Neural cell (in vitro differentiated cells): ENCODE results near the gene C10orf90. TPM values are rescaled to one million over a fixed set of nuclear protein-coding genes. Genes with fewer than 3 reads are reported as not detected.

Experiments used
- H2AFZ ChIP-seq: fragments of 200-600, 300-800 bp; sonication (generic), shearing (Covaris generic); 2 replicates; pipeline ENCODE4 v1.6.0; 2014; ENCODE audit warnings: low read depth, mild to moderate bottlenecking, antibody characterized with exemption, low read length, moderate library complexity
- H3F3A ChIP-seq: fragments of 200-600 bp; shearing (Covaris generic); 2 replicates; pipeline ENCODE4 v1.6.1; 2016; ENCODE audit warnings: mild to moderate bottlenecking, moderate library complexity, mixed read lengths, antibody characterized with exemption, low read length; ENCODE audit not compliant: insufficient read depth, poor library complexity, severe bottlenecking
- H3K27ac ChIP-seq: fragments of 200-600, 300-800 bp; sonication (generic), shearing (Covaris generic); 2 replicates; pipeline ENCODE4 v1.5.1; 2014; ENCODE audit warnings: mild to moderate bottlenecking, low read length, moderate library complexity
- H3K27me3 ChIP-seq: fragments of 300-800, 200-600 bp; sonication (generic), shearing (Covaris generic); 2 replicates; pipeline ENCODE4 v1.6.0; 2014; ENCODE audit warnings: mild to moderate bottlenecking, low read depth, low read length, moderate library complexity; ENCODE audit not compliant: insufficient read depth
- H3K36me3 ChIP-seq: fragments of 300-800, 200-600 bp; sonication (generic), shearing (Covaris generic); 2 replicates; pipeline ENCODE4 v1.5.1; 2014; ENCODE audit warnings: mild to moderate bottlenecking, antibody characterized with exemption, low read length, moderate library complexity; ENCODE audit not compliant: insufficient read depth
- H3K4me2 ChIP-seq: fragments of 300-800, 200-600 bp; sonication (generic), shearing (Covaris generic); 2 replicates; pipeline ENCODE4 v1.6.0; 2014; ENCODE audit warnings: mild to moderate bottlenecking, low read length
- H3K4me3 ChIP-seq: fragments of 300-800, 200-600 bp; sonication (generic), shearing (Covaris generic); 2 replicates; pipeline ENCODE4 v1.5.1; 2014; ENCODE audit warnings: mild to moderate bottlenecking, low read length, moderate library complexity
- H3K79me2 ChIP-seq: fragments of 200-600 bp; shearing (Covaris generic); replicated peaks from 2 replicates; pipeline ENCODE4 v1.6.0; 2014; ENCODE audit warnings: mild to moderate bottlenecking, low read length, moderate library complexity; ENCODE audit not compliant: insufficient read depth
- H3K9ac ChIP-seq: fragments of 300-800, 200-600 bp; sonication (generic), shearing (Covaris generic); 2 replicates; pipeline ENCODE4 v1.6.1; 2016; ENCODE audit warnings: mild to moderate bottlenecking, low read length, mixed read lengths
- H3K9me2 ChIP-seq: fragments of 200-600 bp; shearing (Covaris generic); 2 replicates; pipeline ENCODE4 v1.6.1; 2016; ENCODE audit warnings: mild to moderate bottlenecking, low read length, mixed read lengths; ENCODE audit not compliant: insufficient read depth
- H3K9me3 ChIP-seq: fragments of 200-600, 300-800 bp; sonication (generic), shearing (Covaris generic); 2 replicates; pipeline ENCODE4 v1.6.1; 2016; ENCODE audit warnings: mild to moderate bottlenecking, mixed run types, low read length, moderate library complexity, mixed read lengths
- H4K20me1 ChIP-seq: fragments of 200-600 bp; shearing (Covaris generic); 2 replicates; pipeline ENCODE4 v1.6.1; 2016; ENCODE audit warnings: mild to moderate bottlenecking, mixed run types; ENCODE audit not compliant: insufficient read depth
- EP300 ChIP-seq: fragments of 450-650 bp; conservative IDR thresholded peaks from 2 replicates; pipeline ENCODE4 v1.6.1; 2014; ENCODE audit warnings: antibody characterized with exemption, mild to moderate bottlenecking, moderate library complexity; ENCODE audit not compliant: poor library complexity, severe bottlenecking
- EZH2 ChIP-seq: fragments of 200-600, 300-800 bp; shearing (Covaris generic), sonication (generic); IDR thresholded peaks from 2 replicates; pipeline ENCODE4 v1.6.1; 2014; ENCODE audit warnings: antibody characterized with exemption, low read length, borderline replicate concordance, mild to moderate bottlenecking; ENCODE audit not compliant: insufficient read depth, poor library complexity, severe bottlenecking
- MXI1 ChIP-seq: fragments of 450-650 bp; conservative IDR thresholded peaks from 2 replicates; pipeline ENCODE4 v1.6.1; 2014; ENCODE audit warnings: antibody characterized with exemption, mild to moderate bottlenecking; ENCODE audit not compliant: poor library complexity, severe bottlenecking
- POLR2AphosphoS5 ChIP-seq: IDR thresholded peaks from 2 replicates; pipeline ENCODE4 v1.6.1; 2012
- RAD21 ChIP-seq: fragments of 450-650 bp; conservative IDR thresholded peaks from 2 replicates; pipeline ENCODE4 v1.6.1; 2014; ENCODE audit warnings: antibody characterized with exemption, mild to moderate bottlenecking, moderate library complexity
- SMC3 ChIP-seq: fragments of 450-650 bp; conservative IDR thresholded peaks from 2 replicates; pipeline ENCODE4 v1.6.1; 2014; ENCODE audit warnings: antibody characterized with exemption, mild to moderate bottlenecking, moderate library complexity; ENCODE audit not compliant: poor library complexity
- TAF1 ChIP-seq: IDR thresholded peaks from 2 replicates; pipeline ENCODE4 v1.6.1; 2012; ENCODE audit warnings: low read depth
- polyA plus RNA-seq: library from polyadenylated mRNA; depleted of rRNA; stranded (reverse); fragments of >200 nt; gene quantifications from 2 replicates; pipeline ENCODE4 v1.2.3, GENCODE V29; 2014
- TF ChIP-seq, protein P1 (sequence below): fragments of 450-650 bp; IDR thresholded peaks from 2 replicates; pipeline ENCODE4 v1.5.1; 2014; ENCODE audit warnings: antibody characterized with exemption, mild to moderate bottlenecking, moderate library complexity; ENCODE audit not compliant: poor library complexity, severe bottlenecking
- TF ChIP-seq, protein P2 (sequence below): IDR thresholded peaks from 2 replicates; pipeline ENCODE4 v1.6.1; 2012; ENCODE audit warnings: borderline replicate concordance

C10orf90 gene
- polyA plus RNA-seq, 1 donor from 2014 or later, result not detected

DNA sequence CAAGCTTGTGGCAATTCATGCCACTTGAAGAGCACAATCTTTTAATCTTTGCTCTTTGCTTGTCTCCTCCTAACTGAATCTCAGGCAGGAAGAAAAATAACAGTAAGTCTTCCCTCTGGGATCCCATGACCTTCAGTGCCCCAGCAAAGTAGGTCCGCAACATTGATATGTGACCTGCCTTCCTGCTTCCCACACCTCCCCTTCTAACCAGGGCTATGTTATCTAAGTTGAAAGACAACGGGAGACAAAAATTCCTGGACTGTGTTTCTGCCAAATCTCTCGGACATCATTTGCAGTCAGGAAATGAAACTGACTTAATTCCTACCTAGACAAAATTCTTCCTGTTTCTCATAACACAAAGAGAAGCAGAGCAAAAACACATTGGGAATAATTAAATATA lies 53.8 kb downstream of the C10orf90 start:
- H3K27ac ChIP-seq, result no peak overlapping the region
- TF ChIP-seq, protein P1, sequence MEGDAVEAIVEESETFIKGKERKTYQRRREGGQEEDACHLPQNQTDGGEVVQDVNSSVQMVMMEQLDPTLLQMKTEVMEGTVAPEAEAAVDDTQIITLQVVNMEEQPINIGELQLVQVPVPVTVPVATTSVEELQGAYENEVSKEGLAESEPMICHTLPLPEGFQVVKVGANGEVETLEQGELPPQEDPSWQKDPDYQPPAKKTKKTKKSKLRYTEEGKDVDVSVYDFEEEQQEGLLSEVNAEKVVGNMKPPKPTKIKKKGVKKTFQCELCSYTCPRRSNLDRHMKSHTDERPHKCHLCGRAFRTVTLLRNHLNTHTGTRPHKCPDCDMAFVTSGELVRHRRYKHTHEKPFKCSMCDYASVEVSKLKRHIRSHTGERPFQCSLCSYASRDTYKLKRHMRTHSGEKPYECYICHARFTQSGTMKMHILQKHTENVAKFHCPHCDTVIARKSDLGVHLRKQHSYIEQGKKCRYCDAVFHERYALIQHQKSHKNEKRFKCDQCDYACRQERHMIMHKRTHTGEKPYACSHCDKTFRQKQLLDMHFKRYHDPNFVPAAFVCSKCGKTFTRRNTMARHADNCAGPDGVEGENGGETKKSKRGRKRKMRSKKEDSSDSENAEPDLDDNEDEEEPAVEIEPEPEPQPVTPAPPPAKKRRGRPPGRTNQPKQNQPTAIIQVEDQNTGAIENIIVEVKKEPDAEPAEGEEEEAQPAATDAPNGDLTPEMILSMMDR, result no peak
- TF ChIP-seq TAF1 (no peak), RAD21 (no peak)
- no peak overlapping the region for H3K9ac ChIP-seq
- no peak overlapping the region for H3K4me2 ChIP-seq
- no peaks in the 10 kb centered on the region for H3F3A ChIP-seq
- H3K79me2 ChIP-seq, result no peaks in the 10 kb centered on the region
- H2AFZ ChIP-seq, result no peak overlapping the region
- no peaks in the 10 kb centered on the region for H3K36me3 ChIP-seq
- H3K4me3 ChIP-seq, result no peak overlapping the region
- no peaks in the 10 kb centered on the region for H3K27me3 ChIP-seq
- H3K9me3 ChIP-seq, result no peaks in the 10 kb centered on the region
- no peaks in the 10 kb centered on the region for H4K20me1 ChIP-seq
- H3K9me2 ChIP-seq, result no peaks in the 10 kb centered on the region

DNA sequence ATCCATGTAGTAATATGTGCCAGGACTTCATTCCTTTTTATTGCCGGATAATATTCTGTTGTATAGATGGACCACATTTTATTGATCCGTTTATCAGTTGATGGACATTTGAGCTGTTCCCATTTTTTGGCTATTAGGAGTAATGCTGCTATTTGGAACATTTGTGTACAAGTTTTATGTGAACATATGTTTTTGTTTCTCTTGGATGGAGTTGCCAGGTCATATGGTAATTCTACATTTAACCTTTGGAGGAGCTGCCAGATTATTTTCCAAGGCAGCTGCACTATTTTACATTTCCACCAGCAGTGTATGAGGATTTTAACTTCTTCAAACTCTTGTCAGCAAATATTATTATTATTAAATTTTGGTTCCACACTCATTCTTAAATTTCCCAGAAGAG lies 59.2 kb downstream of the C10orf90 start:
- no peak overlapping the region for H3K9ac ChIP-seq
- no peaks in the 10 kb centered on the region for H3K9me2 ChIP-seq
- H3K9me3 ChIP-seq, result no peaks in the 10 kb centered on the region
- no peaks in the 10 kb centered on the region for H3K27me3 ChIP-seq
- no peak overlapping the region for H2AFZ ChIP-seq
- H4K20me1 ChIP-seq, result no peaks in the 10 kb centered on the region
- H3F3A ChIP-seq, result no peaks in the 10 kb centered on the region
- no peak overlapping the region for H3K4me2 ChIP-seq
- H3K27ac ChIP-seq, result no peak overlapping the region
- TF ChIP-seq SMC3, result no peak
- no peak for TF ChIP-seq MXI1
- no peaks in the 10 kb centered on the region for H3K36me3 ChIP-seq
- no peak overlapping the region for H3K4me3 ChIP-seq
- no peaks in the 10 kb centered on the region for H3K79me2 ChIP-seq

DNA sequence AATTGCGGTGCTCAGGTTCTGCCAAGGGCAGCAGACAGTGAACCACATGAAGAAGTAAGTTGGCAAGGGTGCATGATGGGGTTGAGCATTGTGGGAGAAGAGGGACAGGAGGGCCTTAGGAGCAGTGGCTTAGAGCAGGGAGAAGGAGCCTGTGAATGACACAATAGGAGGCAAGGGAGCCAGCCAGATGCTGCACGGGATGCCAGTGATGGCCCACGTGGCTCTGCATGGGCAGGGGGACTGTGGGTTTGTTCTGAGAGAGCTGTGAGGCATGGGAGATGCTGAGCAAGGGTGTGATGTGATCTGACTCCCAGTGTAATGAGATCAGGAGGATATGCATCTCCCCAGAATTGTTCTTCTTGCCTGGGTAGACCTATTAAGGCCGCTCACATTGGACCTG lies 60.9 kb downstream of the C10orf90 start:
- no peak overlapping the region for H3K9ac ChIP-seq
- no peak overlapping the region for H3K4me2 ChIP-seq
- no peaks in the 10 kb centered on the region for H3K27me3 ChIP-seq
- H3K9me3 ChIP-seq, result no peaks in the 10 kb centered on the region
- no peak overlapping the region for H2AFZ ChIP-seq
- no peaks in the 10 kb centered on the region for H3F3A ChIP-seq
- H3K79me2 ChIP-seq, result no peaks in the 10 kb centered on the region
- H3K27ac ChIP-seq, result no peak overlapping the region
- no peaks in the 10 kb centered on the region for H3K36me3 ChIP-seq
- no peak overlapping the region for H3K4me3 ChIP-seq
- TF ChIP-seq SMC3, result no peak
- no peak for TF ChIP-seq EP300
- no peak for TF ChIP-seq EZH2
- TF ChIP-seq MXI1, result no peak
- TF ChIP-seq RAD21, result no peak
- TF ChIP-seq POLR2AphosphoS5, result no peak
- TF ChIP-seq, protein P2, sequence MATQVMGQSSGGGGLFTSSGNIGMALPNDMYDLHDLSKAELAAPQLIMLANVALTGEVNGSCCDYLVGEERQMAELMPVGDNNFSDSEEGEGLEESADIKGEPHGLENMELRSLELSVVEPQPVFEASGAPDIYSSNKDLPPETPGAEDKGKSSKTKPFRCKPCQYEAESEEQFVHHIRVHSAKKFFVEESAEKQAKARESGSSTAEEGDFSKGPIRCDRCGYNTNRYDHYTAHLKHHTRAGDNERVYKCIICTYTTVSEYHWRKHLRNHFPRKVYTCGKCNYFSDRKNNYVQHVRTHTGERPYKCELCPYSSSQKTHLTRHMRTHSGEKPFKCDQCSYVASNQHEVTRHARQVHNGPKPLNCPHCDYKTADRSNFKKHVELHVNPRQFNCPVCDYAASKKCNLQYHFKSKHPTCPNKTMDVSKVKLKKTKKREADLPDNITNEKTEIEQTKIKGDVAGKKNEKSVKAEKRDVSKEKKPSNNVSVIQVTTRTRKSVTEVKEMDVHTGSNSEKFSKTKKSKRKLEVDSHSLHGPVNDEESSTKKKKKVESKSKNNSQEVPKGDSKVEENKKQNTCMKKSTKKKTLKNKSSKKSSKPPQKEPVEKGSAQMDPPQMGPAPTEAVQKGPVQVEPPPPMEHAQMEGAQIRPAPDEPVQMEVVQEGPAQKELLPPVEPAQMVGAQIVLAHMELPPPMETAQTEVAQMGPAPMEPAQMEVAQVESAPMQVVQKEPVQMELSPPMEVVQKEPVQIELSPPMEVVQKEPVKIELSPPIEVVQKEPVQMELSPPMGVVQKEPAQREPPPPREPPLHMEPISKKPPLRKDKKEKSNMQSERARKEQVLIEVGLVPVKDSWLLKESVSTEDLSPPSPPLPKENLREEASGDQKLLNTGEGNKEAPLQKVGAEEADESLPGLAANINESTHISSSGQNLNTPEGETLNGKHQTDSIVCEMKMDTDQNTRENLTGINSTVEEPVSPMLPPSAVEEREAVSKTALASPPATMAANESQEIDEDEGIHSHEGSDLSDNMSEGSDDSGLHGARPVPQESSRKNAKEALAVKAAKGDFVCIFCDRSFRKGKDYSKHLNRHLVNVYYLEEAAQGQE, result no peak
- no peak for TF ChIP-seq TAF1
- TF ChIP-seq, protein P1, result no peak
- no peaks in the 10 kb centered on the region for H3K9me2 ChIP-seq
- no peaks in the 10 kb centered on the region for H4K20me1 ChIP-seq
